ENCODE results near the gene LHX6. TPM values are rescaled to one million over a fixed set of nuclear protein-coding genes. Genes with fewer than 3 reads are reported as not detected.
A peak's percentile ranks its signal among the peaks of the same experiment; 100 is the strongest.

LHX6 gene
- total RNA-seq, 2 experiments from 2014 or later = not detected

GRCh38 chr9:122256206-122256605, 27.4 kb upstream of the LHX6 start:
- POLR2A ChIA-PET = no interaction called here
- Mint-ChIP-seq H3K9me3 (no peaks in the 10 kb centered on the region), H3K27me3 (no peaks in the 10 kb centered on the region), H3K36me3 (peaks cover 12% of the 10 kb centered on the region), H3K4me3 (no peak overlapping the region), H3K27ac (no peak overlapping the region), H3K4me1 (peaks cover 2% of the 10 kb centered on the region)
- no peak for ATAC-seq (ENCODE audit: low read depth)
- DNase-seq = no peak

GRCh38 chr9:122254761-122255160, 26.0 kb upstream of the LHX6 start:
- no peaks in the 10 kb centered on the region for H3K27me3 Mint-ChIP-seq
- ATAC-seq (ENCODE audit: low read depth) (no peak), DNase-seq (no peak)
- peaks cover 18% of the 10 kb centered on the region for H3K36me3 Mint-ChIP-seq
- no peak overlapping the region for H3K27ac Mint-ChIP-seq
- peaks cover 2% of the 10 kb centered on the region for H3K4me1 Mint-ChIP-seq
- POLR2A ChIA-PET = no interaction called here
- no peak overlapping the region for H3K4me3 Mint-ChIP-seq
- no peaks in the 10 kb centered on the region for H3K9me3 Mint-ChIP-seq

GRCh38 chr9:122252796-122253195, 24.0 kb upstream of the LHX6 start:
- ATAC-seq (ENCODE audit: low read depth) = no peak
- H3K36me3 Mint-ChIP-seq = peaks cover 18% of the 10 kb centered on the region
- H3K27ac Mint-ChIP-seq = no peak overlapping the region
- peaks cover 2% of the 10 kb centered on the region for H3K4me1 Mint-ChIP-seq
- POLR2A ChIA-PET = no interaction called here
- no peak overlapping the region for H3K4me3 Mint-ChIP-seq
- no peaks in the 10 kb centered on the region for H3K27me3 Mint-ChIP-seq
- H3K9me3 Mint-ChIP-seq = no peaks in the 10 kb centered on the region
- no peak for DNase-seq

- peaks cover 2% of the 10 kb centered on the region for H3K4me1 Mint-ChIP-seq
- H3K27me3 Mint-ChIP-seq = no peaks in the 10 kb centered on the region
- no peak overlapping the region for H3K27ac Mint-ChIP-seq
- H3K36me3 Mint-ChIP-seq = peaks cover 23% of the 10 kb centered on the region
- no peak for ATAC-seq (ENCODE audit: low read depth)
- no peak for DNase-seq
- POLR2A ChIA-PET = no interaction called here
- H3K4me3 Mint-ChIP-seq = no peak overlapping the region
- no peaks in the 10 kb centered on the region for H3K9me3 Mint-ChIP-seq
Observed at GRCh38 chr9:122251351-122251750, 22.6 kb upstream of the LHX6 start.

- no peaks in the 10 kb centered on the region for H3K9me3 Mint-ChIP-seq
- H3K4me1 Mint-ChIP-seq = peaks cover 2% of the 10 kb centered on the region
- ATAC-seq (ENCODE audit: low read depth) (no peak), DNase-seq (no peak)
- peaks cover 34% of the 10 kb centered on the region for H3K36me3 Mint-ChIP-seq
- H3K4me3 Mint-ChIP-seq = no peak overlapping the region
- H3K27me3 Mint-ChIP-seq = no peaks in the 10 kb centered on the region
- POLR2A ChIA-PET = no interaction called here
- H3K27ac Mint-ChIP-seq = no peak overlapping the region
Observed at GRCh38 chr9:122248448-122248865, 19.7 kb upstream of the LHX6 start.

GRCh38 chr9:122246666-122247065, 17.9 kb upstream of the LHX6 start:
- DNase-seq (no peak), ATAC-seq (ENCODE audit: low read depth) (no peak)
- Mint-ChIP-seq H3K27ac (no peak overlapping the region), H3K36me3 (peaks cover 34% of the 10 kb centered on the region), H3K4me3 (no peak overlapping the region), H3K4me1 (no peaks in the 10 kb centered on the region), H3K9me3 (no peaks in the 10 kb centered on the region), H3K27me3 (no peaks in the 10 kb centered on the region)
- POLR2A ChIA-PET = interaction anchor here (0.8 kb wide), 1 partner anchor 20 kb away, joined by 6 read pairs; no protein-coding TSS in a partner anchor

GRCh38 chr9:122244349-122244748, 15.6 kb upstream of the LHX6 start:
- Mint-ChIP-seq H3K36me3 (peaks cover 31% of the 10 kb centered on the region), H3K4me3 (no peak overlapping the region), H3K4me1 (no peaks in the 10 kb centered on the region), H3K27ac (no peak overlapping the region), H3K9me3 (no peaks in the 10 kb centered on the region), H3K27me3 (no peaks in the 10 kb centered on the region)
- DNase-seq (no peak), ATAC-seq (ENCODE audit: low read depth) (no peak)
- POLR2A ChIA-PET = no interaction called here

GRCh38 chr9:122239722-122240121, 11.0 kb upstream of the LHX6 start:
- H3K27ac Mint-ChIP-seq = no peak overlapping the region
- H3K4me3 Mint-ChIP-seq = no peak overlapping the region
- H3K4me1 Mint-ChIP-seq = no peaks in the 10 kb centered on the region
- no peak for ATAC-seq (ENCODE audit: low read depth)
- peaks cover 26% of the 10 kb centered on the region for H3K36me3 Mint-ChIP-seq
- POLR2A ChIA-PET = no interaction called here
- H3K27me3 Mint-ChIP-seq = peaks cover under 1% of the 10 kb centered on the region
- DNase-seq = no peak
- H3K9me3 Mint-ChIP-seq = no peaks in the 10 kb centered on the region

GRCh38 chr9:122236681-122237080, 7.9 kb upstream of the LHX6 start:
- Mint-ChIP-seq H3K4me1 (no peaks in the 10 kb centered on the region), H3K27me3 (peaks cover 5% of the 10 kb centered on the region), H3K4me3 (no peak overlapping the region), H3K9me3 (no peaks in the 10 kb centered on the region), H3K36me3 (peaks cover 14% of the 10 kb centered on the region), H3K27ac (no peak overlapping the region)
- ATAC-seq (ENCODE audit: low read depth) (no peak), DNase-seq (no peak)
- POLR2A ChIA-PET = no interaction called here

- no peaks in the 10 kb centered on the region for H3K9me3 Mint-ChIP-seq
- peaks cover 5% of the 10 kb centered on the region for H3K36me3 Mint-ChIP-seq
- H3K4me3 Mint-ChIP-seq = no peak overlapping the region
- H3K27ac Mint-ChIP-seq = no peak overlapping the region
- peaks cover 5% of the 10 kb centered on the region for H3K27me3 Mint-ChIP-seq
- POLR2A ChIA-PET = no interaction called here
- no peak for DNase-seq
- no peak for ATAC-seq (ENCODE audit: low read depth)
- no peaks in the 10 kb centered on the region for H3K4me1 Mint-ChIP-seq
Observed at GRCh38 chr9:122234022-122234748, 5.4 kb upstream of the LHX6 start.

- Mint-ChIP-seq H3K4me1 (no peaks in the 10 kb centered on the region), H3K4me3 (no peak overlapping the region), H3K9me3 (no peaks in the 10 kb centered on the region), H3K27ac (no peak overlapping the region), H3K27me3 (peaks cover 7% of the 10 kb centered on the region), H3K36me3 (no peaks in the 10 kb centered on the region)
- POLR2A ChIA-PET = interaction anchor here (0.6 kb wide), 1 partner anchor 807 kb away, joined by 4 read pairs; no protein-coding TSS in a partner anchor
- ATAC-seq (ENCODE audit: low read depth) (no peak), DNase-seq (no peak)
Observed at GRCh38 chr9:122232796-122233306, 4.1 kb upstream of the LHX6 start.

GRCh38 chr9:122229485-122229837, 704 bp upstream of the LHX6 start:
- H3K27me3 Mint-ChIP-seq = peaks cover 30% of the 10 kb centered on the region
- H3K4me3 Mint-ChIP-seq = no peak overlapping the region
- DNase-seq = no peak
- no peaks in the 10 kb centered on the region for H3K36me3 Mint-ChIP-seq
- H3K27ac Mint-ChIP-seq = no peak overlapping the region
- POLR2A ChIA-PET = no interaction called here
- peaks cover 1% of the 10 kb centered on the region for H3K4me1 Mint-ChIP-seq
- no peak for ATAC-seq (ENCODE audit: low read depth)
- H3K9me3 Mint-ChIP-seq = no peaks in the 10 kb centered on the region

GRCh38 chr9:122228191-122228567, 578 bp downstream of the LHX6 start:
- Mint-ChIP-seq H3K4me1 (peaks cover 2% of the 10 kb centered on the region), H3K4me3 (peak overlapping the region; percentile 48), H3K27ac (no peak overlapping the region), H3K27me3 (peaks cover 33% of the 10 kb centered on the region), H3K9me3 (no peaks in the 10 kb centered on the region), H3K36me3 (no peaks in the 10 kb centered on the region)
- DNase-seq (no peak), ATAC-seq (ENCODE audit: low read depth) (no peak)
- POLR2A ChIA-PET = no interaction called here

- Mint-ChIP-seq H3K27ac (no peak overlapping the region), H3K27me3 (peaks cover 38% of the 10 kb centered on the region), H3K4me1 (peaks cover 6% of the 10 kb centered on the region), H3K36me3 (no peaks in the 10 kb centered on the region), H3K4me3 (no peak overlapping the region), H3K9me3 (no peaks in the 10 kb centered on the region)
- ATAC-seq (ENCODE audit: low read depth) (no peak), DNase-seq (no peak)
- POLR2A ChIA-PET = no interaction called here
Observed at GRCh38 chr9:122227575-122227900, 1.2 kb downstream of the LHX6 start.

Measured in activated naive CD8-positive, alpha-beta T cell treated with anti-CD3 and anti-CD28 coated beads, Interleukin-2, amount 10 ng/mL, durations not matched to agents 7 days and 5 days (primary cell).